GM21447 (cell line): ENCODE data around the gene RRP36.

ENCODE experiments used
- ATAC-seq: cut with Tn5 transposase; IDR thresholded peaks from one replicate; pipeline ENCODE4 v1.9.1; 2021; ENCODE audit not compliant: unreplicated experiment

RRP36 gene

DNA sequence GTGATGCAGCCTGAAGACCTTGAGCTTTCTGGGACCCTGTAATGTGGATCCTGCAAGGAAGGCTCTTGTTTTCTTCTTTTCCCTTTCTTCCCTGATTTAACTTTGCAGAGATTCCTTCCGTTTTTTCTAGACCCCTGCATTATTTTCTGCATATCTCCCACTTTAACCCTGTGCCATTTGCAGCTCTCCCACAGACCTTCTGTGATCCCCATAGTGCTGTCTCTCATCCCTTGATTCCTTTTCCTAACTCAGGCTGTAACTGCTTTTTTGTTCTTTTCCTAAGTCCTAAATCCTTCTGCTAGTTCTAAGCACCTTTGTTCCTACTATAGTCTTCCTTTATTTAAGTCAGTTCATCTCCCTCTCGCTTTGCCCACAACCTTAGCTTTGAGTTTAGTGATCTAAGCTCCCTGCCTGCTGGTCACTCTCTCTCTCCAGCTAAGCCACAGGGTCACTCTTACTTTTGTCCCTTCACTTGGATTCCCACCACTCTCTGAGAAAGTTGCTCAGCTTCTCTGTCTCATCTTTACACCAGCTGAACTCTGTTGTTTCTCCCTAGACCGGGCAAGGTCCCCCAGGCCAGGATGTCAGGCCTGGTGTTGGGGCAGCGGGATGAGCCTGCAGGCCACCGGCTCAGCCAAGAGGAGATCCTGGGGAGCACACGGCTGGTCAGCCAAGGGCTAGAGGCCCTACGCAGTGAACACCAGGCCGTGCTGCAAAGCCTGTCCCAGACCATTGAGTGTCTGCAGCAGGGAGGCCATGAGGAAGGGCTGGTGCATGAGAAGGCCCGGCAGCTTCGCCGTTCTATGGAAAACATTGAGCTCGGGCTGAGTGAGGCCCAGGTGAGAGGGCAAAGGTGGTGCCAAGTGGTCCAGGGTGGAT lies 39.6 kb downstream of the RRP36 start:
- ATAC-seq = no peak

DNA sequence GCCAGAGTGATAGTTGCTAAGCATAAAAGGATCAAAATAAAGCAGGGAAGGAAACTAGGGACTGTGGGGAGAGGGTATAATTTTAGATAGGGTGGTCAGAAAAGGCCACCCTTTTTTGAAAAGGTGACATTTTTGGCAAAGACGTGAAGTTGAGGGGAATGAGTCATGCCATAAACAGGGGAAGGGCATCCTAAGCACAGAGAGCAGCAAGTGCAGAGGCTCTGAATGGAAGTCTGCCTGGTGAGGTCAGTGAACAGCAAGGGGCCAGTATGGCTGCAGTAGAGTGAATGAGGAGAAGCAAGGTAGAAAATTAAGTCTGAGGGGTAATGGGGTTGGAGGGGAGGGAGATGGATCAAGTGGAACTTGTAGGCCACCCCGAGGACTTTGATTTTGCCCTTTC lies 40.4 kb downstream of the RRP36 start:
- no peak for ATAC-seq

DNA sequence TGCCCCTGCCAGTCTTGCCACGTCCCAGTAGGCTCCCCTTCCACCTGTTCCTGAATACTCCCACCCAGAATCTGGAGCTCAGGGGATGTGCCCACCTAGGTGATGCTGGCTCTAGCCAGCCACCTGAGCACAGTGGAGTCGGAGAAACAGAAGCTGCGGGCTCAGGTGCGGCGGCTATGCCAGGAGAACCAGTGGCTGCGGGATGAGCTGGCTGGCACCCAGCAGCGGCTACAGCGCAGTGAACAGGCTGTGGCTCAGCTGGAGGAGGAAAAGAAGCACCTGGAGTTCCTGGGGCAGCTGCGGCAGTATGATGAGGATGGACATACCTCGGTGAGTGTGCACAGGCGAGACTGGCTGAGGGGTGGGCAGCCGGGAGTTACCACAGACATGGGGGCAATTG lies 41.4 kb downstream of the RRP36 start:
- ATAC-seq = no peak

- ATAC-seq = no peak
Observed at GRCh38 chr6:43070028-43070632, 48.7 kb downstream of the RRP36 start.

DNA sequence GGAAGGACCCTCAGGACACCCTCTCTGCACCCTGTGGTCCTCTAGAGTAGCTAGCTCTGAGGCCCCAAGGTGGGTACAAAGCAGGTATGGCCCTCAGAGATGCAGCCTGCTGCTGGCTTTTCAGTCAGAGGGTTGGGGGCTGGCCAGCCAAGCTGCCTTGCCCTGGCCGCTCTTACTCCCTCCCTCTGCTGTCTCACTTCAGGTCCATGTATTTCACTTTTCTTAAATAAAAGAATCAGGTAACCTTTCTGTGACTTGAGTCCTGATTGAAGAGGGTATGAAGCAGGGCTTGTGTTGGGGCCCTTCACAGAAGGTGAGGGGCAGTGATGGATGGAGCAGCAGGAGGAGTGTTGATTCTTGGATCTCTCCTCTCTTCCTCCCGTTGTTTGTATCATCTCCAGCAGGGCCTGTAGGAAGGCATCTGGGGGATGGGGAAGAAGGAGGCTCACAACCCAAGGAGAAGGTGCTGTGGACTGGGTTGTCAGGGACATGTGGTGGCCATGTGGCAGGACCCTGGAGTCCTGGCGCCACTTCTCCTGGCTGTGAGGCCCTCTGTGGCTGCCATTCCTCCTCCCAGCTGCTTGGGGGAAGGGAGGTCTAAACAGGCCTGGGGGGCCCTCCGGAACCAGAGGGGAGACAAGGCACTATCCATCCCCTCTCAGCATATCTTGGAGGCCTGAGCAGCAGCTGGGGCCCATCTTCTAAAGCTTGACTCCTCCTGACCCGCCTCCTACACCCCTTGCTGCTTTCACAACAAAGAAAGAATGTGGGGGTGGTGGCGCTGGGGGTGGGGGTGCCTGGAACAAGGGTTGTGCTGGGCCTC lies 53.6 kb downstream of the RRP36 start:
- no peak for ATAC-seq

GRCh38 chr6:43075670-43076463 lies 54.4 kb downstream of the RRP36 start, which contains the start of gene PTK7:
Gene PTK7, plus strand, starts transcription at chr6:43076314. Its CDS starts 175 bp downstream, at chr6:43076489.
- ATAC-seq = no peak

DNA sequence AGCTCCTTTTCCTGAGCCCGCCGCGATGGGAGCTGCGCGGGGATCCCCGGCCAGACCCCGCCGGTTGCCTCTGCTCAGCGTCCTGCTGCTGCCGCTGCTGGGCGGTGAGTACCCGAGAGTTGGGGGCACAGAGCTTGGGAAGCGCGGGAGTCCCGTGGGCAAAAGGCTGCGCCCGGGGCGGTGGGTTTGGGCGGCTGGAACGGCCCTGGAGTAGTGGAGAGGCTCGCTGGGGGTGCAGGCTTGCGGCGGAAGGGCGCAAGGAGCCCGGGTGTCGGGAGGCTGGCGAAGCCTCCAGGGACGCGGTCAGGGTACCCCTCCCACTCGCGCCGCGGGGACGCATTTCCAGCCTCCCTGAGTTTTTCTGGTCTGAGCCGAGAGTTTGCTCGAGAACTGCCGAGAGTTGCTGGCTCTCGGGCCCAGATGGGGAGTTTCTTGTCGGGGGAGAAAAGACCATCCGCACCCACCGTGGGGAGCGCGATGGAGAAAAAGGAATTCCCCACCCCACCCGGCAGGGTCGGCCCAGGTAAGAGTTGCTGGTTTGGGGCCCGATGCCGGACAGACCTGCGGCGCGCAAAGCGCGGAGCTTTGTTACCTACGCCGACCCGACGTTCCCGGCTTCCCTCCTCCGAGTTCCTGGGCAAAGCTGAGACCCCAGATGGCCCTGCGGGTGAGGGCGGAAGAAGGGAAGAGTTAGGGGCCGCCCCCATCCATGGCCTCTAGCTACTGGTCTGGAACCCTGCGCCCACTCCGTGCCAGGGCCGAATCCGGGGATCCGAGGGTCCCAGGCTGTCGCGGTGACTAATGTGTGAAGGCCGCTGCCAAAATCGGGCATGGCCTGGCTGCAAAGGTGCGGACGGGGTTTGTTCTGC lies 55.3 kb downstream of the RRP36 start:
- no peak for ATAC-seq

DNA sequence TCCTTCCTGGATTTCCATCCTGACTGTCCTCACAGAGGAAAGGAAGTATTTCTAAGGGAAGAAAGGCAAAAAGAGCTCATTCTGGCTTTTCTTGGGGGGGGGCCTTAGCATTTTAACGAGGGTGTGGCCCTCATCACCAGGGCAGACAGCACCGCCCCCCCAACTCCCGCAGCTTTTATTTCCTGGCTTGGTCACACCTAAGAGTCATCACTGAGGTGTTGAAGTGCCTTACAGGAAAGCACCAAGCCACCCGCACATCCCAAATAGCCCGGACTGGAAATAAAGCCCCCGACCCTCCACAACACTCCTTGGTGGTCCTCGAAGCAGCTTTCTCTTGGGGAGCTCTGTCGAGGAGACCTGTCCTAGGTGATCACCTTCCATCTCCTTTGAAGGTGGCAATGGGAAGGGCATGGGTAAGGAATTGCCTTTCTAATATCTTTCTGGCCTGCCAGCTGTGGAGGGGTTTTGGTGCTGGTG lies 55.9 kb downstream of the RRP36 start:
- ATAC-seq = no peak

DNA sequence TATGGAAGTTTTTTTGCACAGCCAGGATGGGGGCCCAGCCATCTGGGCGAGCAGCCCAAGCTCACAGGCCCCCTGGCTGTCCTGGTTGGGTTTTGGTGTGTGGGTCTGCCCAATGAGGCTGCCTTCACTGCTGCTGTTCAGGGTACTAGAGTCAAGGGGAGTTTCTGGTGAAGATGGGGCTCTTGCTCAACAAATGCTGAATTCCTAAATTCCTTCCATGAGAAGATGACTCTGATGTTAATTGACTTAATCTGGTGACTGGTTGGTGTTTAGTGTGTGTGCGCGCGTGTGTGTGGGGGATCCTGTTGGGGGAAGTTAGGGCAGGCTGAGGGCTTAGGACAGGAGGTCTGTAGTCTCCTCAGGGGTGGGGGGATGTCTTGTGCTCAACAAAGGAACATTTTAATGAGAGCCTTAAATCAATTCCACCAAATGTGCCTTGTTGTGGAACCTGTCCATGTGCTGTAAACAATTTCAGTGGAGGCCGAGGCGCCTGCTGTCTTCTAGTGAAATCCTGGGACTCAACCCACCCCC lies 56.6 kb downstream of the RRP36 start:
- no peak for ATAC-seq

DNA sequence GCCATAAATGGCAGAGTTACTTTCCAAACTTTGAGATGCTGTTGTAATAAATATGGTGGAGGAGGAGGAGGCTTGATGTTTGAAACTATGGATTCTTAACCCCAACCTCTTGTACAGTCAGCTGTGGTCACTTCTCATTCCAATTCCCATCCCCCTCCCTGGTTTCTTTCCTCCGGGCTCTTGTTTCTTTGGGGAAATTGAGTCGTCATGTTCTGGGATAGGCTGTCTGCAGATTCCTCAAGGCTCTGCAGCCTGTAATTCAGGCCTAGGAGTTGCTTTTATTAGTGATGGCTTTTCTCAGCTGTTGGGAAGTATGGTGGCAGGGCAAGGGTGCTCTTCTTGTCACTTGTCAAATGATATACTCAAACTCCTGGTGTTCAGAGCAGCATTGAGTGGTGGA lies 57.3 kb downstream of the RRP36 start:
- no peak for ATAC-seq
